Ramos (cell line): Measurements from ENCODE around the gene LAMA2.

ENCODE experiments used
- in situ Hi-C: fragments of 300-500 bp; cut with MboI; formaldehyde crosslinking; loops from one replicate; pipeline ENCODE4 v1.14.3; 2022; ENCODE audit warnings: low sequenced_read_pairs; ENCODE audit not compliant: unreplicated experiment

Gene LAMA2

DNA sequence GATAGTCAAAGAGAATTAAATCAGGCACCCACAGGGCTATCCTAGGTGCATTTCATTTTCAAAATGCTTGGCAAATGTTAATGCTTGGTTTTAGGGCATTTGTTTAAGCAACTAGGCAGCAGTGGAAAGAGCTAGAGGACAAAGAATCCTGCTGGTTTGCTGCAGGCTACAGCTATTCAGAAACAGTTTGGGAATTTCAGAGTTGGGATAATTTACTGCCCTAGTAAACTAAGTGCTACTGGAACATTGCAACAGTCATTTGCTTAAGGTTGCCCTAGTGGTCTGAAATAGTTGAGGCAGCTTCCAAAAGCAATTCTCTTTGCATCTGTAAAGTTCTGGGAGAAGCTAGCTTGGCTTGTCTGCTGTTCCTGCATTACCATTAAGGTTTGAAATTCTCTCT, 312.7 kb downstream of the LAMA2 start:
- in situ Hi-C loops = no loop called here

DNA sequence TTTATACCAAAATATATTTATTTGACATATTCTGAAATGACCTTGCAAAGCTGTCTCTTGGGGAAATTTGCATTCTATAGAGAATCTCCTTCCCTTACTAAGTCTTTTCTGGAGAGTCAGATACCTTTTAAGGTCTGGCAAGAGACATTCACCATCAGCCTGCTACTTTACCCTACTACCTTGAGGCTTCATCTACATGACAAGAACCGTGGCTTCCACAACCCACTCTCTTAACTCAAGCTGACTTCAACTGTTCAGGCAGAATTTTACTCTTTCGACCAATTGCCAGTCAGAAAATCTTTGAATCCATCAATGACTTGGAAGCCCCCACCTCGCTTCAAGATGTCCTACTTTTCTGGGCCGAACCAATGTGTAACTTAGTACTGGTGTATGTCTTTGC, 314.2 kb downstream of the LAMA2 start:
- in situ Hi-C loops = no loop called here

DNA sequence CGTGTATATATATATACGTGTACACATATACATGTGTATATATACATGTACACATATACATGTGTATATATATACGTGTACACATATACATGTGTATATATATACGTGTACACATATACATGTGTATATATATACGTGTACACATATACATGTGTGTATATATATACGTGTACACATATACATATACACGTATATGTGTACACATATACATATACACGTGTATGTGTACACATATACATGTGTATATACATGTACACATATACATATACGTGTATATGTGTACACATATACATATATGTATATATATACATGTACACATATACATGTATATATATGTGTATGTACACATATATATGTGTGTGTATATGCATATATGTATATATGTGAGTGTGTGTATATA, 317.2 kb downstream of the LAMA2 start:
- in situ Hi-C loops = no loop called here

DNA sequence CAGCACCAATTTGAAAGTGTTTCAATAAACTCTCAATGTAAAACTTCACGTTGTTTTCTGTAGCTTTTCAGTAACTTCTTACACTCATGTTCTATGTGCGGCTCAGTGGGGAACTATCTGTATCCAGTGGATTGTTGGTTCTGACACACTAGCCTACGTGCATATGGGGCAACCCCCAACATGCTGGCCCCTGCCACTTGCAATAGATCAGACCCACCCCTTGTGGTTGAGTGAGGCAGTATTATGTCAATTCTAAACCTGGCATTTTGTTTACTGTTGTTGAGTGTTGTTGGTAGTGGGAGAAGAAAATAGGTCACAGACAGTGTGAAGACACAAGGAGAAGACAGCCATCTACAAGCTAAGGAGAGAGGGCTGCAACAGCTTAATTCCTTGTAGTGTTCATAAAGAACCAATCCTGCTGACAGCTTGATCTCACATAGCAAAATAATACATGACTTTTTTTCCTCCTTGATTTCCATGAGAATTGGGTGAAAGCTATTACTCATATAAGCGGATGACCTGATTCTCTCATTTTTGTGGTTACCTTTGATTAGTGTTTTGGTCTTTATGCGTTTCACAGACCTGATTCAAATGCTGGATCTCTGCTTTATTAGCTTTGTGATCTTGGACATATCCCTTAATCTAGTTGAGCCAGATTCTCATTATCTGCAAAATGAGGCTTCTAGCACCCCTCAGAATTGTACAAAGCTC, 320.4 kb downstream of the LAMA2 start:
- in situ Hi-C loops = no loop called here

DNA sequence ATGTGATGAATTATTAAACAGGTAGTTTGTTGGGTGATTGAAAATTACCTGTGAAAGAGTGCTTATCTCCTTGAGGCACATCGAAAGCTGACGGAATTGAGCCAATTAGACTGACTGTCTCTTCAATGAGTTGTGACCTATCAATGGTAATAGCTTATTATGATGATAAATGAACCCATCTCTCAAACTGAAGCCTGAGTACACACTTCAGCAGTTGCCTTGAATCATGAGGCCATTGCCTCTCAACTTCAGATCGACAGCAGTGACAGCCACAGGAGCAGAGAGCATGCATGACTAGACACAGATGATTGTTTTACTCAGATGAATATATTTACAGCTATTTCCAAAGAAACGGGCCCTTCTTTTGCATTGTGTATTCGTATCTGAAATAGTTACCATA, 323.9 kb downstream of the LAMA2 start:
- in situ Hi-C loops = no loop called here

DNA sequence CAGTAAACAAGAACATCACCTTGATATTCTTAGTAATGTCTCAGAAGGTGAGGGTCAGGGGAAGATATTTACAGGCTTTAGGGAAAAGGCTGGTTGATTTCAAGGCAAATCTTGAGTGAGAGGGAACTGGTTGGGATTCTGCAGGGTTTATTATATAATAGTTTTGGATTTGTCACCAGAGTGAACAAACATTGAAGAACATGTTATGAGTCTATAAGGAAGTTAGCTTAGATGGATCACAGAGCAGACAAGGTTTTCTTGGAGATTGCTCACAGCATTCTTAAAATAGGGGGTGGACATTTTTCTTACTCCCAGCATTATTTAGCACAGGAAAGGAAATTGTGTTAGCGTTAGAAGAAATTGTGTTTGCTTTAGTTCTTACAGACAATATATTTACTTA, 324.9 kb downstream of the LAMA2 start:
- in situ Hi-C loops = no loop called here

DNA sequence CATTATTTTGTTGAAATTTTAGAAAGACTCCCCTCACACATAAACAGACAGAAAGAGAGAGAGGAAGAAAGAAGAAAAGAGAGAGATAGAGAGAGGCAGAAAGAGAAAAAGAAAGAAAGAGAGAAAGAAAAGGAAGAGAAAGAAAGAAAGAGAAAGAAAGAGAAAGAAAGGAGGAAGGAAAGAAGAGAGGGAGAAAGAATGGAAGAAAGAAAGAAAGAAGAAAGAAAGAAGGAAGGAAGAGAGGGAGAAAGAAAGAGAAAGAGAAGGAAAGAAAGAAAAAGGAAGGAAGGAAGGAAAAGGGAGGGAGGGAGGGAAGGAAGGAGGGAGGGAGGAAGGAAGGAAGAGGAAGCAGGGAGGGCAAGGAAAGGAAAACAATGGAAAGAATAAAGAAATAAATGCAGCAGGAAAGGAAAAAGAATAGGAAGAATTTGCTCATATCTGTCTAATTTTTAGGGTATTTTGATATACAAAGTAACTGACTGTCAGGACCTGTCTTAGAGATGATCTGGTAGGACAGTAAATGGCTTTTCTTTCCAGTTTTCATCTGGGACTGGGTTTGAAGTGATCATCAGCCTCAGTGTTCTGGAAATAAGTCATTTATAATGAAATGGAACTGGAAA, 325.6 kb downstream of the LAMA2 start:
- in situ Hi-C loops = no loop called here

DNA sequence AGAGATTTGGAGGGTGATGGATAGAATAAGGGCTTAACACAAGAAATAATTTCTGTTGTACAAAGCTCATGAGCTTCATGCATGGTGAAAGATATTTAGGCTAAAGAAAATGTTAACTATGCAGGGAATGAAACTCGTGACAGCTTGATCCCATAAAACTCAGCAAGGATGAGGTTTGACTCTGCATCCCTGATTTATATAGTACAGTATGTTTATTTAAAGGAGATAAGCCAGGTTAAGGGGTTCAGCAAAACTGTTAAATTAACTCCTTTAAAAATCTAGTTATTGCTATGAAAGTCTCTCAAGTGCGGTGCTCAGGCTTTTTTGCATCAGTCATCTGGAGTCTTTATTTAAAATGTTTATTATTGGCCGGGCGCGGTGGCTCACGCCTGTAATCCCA, 326.4 kb downstream of the LAMA2 start:
- in situ Hi-C loops = no loop called here

DNA sequence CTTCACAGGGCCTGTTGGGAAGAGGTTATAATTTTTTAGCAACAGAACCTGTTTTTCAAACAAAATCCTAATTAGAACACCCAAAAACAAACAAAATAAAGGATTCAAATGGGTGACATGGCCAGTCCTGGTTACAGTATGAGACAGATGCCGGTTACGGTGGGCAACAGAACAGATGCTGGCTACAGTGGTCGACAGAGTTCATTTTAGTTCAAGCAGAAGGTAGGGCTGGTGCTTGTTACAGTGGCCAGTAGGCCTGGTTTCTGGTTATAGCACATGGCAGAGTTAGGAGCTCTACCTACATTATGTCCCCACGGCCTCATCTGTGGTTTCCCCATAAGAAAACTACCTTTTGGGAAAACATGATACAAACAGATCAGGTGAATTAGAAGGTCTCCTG, 327.7 kb downstream of the LAMA2 start:
- in situ Hi-C loops = no loop called here

DNA sequence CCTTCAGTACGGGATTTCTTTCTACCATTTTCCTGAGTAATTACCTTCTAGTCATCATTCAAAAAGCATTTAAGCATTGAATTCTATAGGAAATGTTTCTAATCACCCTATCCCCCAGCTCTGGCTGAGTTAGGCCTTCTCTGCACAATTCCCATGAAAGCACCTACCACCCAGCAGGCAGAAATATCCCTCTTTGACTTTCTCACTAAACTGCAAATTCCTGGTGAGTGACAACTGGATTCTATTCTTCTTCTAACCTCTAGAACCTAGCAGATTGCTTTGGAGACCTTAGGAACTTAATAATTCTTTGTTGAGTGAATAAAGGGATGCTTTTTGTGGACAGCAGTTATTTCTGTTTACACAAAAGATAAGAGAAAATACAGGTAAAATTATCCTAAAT, 328.7 kb downstream of the LAMA2 start:
- in situ Hi-C loops = no loop called here

DNA sequence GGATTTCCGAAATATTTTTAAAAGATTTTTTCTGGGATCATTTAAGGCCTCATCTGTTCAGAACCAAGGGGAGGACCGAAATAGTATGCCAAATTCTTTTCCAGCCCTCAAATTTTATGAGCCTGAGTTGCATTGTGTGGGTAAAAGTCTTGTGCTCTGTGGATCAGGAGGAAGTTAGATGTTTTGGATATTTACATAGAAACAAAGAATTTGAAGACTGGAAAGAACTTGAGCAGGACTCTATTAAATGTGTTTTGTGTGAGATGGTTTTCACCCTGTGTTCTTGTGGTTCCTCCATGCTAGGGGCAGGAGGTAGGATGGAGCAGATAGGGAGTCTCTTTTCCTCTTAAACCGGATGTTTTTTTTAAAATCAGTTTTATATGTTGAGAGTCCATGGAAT, 329.1 kb downstream of the LAMA2 start:
- in situ Hi-C loops = no loop called here

DNA sequence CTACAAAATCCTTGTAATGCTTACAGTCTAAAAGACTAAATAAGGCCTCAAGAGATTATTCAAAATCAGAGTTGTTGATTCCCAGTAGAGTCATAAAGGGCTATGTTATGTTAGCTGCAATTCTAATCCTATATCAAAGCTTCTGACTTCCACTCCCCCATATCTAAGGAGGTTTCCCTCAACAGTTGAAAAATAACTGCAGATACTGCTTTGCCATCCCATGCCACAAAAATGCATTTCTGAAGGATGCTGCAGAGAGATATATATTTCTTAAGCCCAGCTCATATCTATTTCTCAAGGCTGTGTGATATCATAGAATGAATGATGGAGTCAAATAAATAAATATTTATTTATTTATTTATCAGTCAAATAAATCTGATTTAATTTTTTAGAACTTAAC, 332.3 kb downstream of the LAMA2 start:
- in situ Hi-C loops = no loop called here

DNA sequence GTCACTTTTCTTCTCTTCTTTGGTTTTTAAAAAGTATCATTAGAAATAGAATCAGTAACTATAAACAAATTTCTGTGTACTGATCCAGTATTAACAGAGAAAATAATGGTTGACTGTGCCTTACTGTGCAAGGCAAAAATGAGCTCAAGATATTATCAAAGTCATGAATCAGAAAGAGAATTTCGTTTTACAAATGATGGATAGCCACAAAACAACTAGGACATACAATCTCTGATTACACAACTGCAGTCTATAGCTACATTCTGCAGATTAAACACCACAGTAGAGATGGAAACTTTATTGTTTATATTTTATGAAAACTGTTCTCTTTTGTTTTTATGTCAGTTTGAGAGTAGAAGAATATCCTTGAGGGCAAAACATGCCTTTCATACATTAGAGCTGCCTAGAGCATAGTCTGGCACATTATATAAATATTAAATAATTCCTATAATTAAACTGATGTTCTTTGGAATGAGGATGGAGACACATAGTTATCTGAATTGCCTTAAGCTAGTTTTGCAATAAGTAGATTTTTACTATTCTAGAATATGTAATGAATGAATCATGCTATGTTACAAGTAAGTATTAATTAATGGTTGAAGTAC, 333.1 kb downstream of the LAMA2 start:
- in situ Hi-C loops = no loop called here

DNA sequence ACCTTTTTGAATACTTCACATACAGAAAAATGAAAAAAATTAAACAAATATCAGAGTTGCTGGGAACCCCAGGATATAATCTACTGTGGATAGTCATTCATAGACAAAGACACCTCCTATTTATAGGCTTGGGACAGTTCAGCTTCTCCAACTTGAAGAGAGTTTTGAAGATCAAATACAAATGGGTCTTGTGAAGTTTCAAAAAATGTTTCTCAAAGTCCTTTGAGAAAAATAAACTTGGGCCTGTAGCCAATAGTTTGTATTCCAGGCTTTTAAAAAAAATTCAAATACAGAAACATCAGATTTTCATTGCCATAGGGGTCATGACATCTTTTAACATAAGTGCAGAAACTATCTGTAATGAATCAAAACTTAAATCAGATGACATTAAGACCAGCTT, 334.8 kb downstream of the LAMA2 start:
- in situ Hi-C loops = no loop called here

DNA sequence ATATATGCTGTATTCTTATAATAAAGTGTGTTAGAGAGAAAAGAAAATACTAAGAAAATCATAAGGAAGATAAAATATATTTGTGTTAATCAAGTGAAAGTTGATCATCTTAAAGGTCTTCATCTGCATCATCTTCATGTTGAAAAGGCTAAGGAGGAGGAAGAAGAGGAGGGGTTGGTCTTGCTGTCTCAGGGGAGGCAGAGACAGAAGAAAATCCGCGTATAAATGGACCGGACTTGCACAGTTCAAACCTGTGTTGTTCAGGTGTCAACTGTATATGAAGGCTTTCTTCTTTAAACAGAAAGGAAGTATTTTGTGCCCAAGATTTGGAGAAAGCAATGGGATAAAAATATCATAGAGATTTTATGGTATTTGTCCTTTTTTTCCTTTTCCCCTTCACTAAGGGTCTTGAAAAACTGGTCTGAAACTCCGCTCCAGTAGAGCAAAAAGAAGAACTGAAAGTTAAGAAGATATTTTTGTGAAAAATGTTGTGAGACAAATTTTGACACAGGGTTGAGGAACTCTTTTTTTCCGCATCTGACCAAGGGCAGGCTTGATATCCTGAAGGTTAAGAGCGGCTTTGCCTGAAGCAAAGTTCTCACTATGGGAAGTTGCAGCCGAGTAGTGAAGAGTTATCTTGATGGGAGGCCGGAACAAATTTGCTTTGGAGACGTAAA, 350.7 kb downstream of the LAMA2 start:
- in situ Hi-C loops = no loop called here

DNA sequence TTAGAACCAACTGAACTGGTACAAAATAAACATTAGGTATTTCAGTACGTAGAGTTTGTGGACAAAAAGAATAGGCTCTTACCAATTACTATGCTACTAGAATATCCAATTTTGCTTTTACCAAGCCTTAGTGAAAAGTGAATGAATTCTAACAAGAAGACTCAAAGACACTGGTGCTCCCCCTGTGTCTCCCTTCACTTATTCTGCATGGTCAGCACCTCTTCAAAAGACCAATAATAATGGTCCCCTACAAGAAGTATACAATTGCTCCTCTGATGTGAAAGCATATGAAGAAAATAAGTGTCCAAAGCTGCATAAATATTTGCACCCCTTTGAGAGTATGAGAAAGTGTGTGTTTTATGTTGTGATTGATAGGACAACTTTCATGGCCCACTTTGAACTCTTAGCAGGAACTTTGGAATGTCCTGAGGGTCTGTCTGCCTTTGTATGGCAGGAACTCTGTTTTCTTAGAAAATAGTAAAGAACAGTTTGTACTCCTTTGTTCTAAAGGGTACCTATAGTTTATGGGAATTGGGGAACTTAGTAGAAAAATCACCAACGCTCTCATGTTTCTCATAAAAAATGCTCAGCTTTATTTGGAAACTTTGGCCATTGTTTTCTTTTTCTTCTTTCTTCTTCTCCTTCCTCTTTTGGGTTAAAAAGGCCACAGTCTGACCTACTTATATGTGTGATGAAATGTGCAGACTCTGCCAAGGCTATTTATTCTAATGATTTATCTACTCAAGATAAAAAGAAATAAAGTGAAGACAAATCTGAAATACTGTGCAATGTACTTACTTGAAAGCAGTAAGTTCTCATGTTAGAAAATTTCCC, 352.4 kb downstream of the LAMA2 start:
- in situ Hi-C loops = no loop called here

DNA sequence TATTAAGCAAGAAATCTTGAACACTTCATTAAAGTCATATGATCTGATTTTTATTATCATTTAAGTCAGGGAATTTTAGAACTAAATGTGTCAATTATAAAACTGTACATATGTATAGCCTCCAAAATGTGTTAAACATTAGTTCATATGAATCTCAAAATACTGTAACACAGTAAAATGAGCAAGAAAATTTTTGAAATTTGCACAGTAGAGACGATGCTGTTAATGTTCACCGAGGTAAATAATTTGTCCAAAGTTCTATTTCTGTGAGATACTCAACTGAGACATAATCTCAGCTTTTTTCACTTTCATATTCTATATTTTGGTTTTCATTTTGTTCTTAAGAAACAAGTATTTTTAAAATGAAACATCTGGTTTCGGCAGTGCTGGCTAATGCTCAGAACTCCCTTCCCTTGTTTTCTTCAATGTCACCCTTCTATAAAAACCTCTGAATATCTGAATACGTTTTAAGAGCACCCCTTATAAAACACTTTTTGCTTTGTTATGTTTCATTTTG, 353.1 kb downstream of the LAMA2 start:
- in situ Hi-C loops = no loop called here

DNA sequence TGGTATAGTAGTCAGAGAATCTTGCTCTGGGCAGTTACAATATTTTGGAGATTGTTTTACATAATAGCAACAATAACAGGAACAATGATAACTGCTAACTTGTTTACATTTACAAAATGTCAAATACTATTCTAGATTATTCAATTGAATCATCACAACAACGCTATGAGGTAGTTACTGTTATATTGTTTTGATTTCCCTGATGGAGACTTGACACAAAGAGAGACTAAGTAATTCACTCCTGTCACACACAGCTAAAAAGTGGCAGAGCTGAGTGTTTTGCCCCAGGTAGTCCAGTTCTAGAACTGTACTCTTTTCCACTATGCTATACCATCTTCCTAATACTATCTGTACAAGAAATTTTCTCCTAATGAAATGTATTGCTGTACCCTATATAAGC, 356.1 kb downstream of the LAMA2 start:
- in situ Hi-C loops = no loop called here

DNA sequence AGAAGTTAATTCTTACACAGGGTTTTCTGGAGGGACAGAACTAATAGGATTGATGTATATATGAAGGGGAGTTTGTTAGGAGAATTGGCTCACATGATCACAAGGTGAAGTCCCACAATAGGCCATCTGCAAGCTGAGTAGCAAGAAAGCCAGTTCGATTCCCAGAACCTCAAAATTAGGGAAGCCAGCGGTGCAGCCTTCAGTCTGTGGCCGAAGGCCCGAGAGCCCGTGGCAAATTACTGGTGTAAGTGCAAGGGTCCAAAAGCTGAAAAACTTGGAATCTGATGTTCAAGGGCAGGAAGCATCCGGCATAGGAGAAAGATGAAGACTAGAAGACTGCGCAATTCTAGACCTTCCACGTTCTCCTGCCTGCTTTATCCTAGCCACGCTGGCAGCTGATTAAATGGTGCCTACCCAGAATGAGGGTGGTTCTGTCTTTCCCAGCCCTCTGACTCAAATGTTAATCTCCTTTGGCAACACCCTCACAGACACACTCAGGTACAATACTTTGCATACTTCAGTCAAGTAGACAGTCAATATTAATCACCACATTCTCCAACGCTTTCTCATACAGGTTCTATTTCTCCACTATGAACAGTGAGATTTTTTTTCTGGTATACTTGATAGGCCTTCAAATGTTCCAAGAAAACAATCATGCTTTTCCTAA, 357.0 kb downstream of the LAMA2 start:
- in situ Hi-C loops = no loop called here

DNA sequence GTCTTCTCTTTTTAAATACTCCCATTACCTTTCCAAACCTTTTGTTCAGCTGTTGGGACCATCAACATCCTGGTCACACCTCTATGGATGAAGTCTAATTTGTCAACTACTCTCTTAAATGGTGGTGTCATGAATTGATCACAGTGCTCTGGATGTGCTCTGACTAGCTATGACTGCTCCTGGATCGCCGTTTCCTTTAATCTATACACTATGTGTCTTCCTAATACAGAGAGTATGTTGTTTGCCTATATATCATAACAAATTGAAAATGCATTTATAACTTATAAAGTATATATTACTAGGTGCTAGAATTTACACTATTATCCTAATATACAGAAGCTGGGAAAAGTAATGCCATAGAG, 357.5 kb downstream of the LAMA2 start:
- in situ Hi-C loops = no loop called here
